HAP-1 (cell line): ENCODE data around the gene OVOL1.

Source experiments
- DNase-seq, 2 experiments: peaks; one replicate each; pipeline ENCODE4 v3.0.0-alpha.2; 2016 to 2020; ENCODE audit warnings: low spot score in 2 of 2
- H3K27me3 ChIP-seq: fragments of 250-450 bp; sonication (Bioruptor Pico); 2 replicates; pipeline ENCODE4 v1.5.1; 2020; ENCODE audit warnings: low read depth, mild to moderate bottlenecking, moderate library complexity
- H3K36me3 ChIP-seq: fragments of 250-450 bp; sonication (Bioruptor Pico); replicated peaks from 2 replicates; pipeline ENCODE4 v1.5.1; 2020; ENCODE audit warnings: mild to moderate bottlenecking
- H3K4me1 ChIP-seq: fragments of 250-450 bp; sonication (Bioruptor Pico); 2 replicates; pipeline ENCODE4 v1.5.1; 2020; ENCODE audit warnings: mild to moderate bottlenecking
- H3K4me3 ChIP-seq: fragments of 250-450 bp; sonication (Bioruptor Pico); 2 replicates; pipeline ENCODE4 v1.5.1; 2020; ENCODE audit warnings: mild to moderate bottlenecking, moderate library complexity
- H3K9me3 ChIP-seq: fragments of 250-450 bp; sonication (Bioruptor Pico); 2 replicates; pipeline ENCODE4 v1.5.1; 2020; ENCODE audit warnings: mild to moderate bottlenecking, moderate library complexity
- in situ Hi-C: fragments of 300-500 bp; cut with MboI; formaldehyde crosslinking; loops from 3 replicates; pipeline ENCODE4 v1.14.3; 2020; ENCODE audit warnings: low sequenced_read_pairs, inconsistent platforms, mixed read lengths

The OVOL1 gene

DNA sequence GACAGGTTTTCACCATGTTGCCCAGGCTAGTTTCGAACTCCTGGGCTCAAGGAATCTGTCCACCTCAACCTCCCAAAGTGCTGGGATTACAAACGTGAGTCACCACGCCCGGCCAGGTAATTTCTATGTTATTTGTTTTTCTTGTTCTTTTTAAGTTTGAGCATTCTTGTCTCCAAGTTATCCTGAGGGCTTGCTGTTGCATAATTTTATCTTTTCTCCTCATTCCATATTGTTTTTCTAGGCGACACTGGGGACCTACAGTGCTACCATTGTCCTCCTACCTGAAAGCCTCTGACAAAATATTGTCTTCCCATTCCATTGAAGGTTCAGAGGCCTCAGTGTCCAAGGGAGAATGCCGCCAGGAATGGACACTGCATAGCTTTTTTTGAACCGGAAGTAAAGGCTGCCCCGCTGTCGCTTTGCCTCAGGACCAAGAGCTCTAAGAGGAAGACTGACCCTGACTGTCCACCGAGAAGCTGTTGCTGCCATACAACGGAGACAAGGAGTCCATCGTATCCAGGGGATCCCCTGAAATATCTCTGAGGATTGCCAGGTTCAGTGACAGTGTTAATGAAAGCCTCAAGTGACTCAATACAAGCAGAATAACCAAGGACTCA lies 15.8 kb upstream of the OVOL1 start:
- H3K9me3 ChIP-seq = no peaks in the 10 kb centered on the region
- in situ Hi-C loops = no loop called here
- no peak overlapping the region for H3K4me3 ChIP-seq

GRCh38 chr11:65771589-65772112 lies 15.2 kb upstream of the OVOL1 start:
- no peaks in the 10 kb centered on the region for H3K4me1 ChIP-seq
- H3K9me3 ChIP-seq = no peaks in the 10 kb centered on the region
- no peak for DNase-seq
- no peaks in the 10 kb centered on the region; the same call in 1 of the 2 replicates for H3K36me3 ChIP-seq
- H3K27me3 ChIP-seq = no peaks in the 10 kb centered on the region
- no peak overlapping the region for H3K4me3 ChIP-seq
- in situ Hi-C loops = no loop called here

More for the DNA sequence above, 15.8 kb upstream of the OVOL1 start:
- no peak for DNase-seq
- H3K27me3 ChIP-seq = no peaks in the 10 kb centered on the region
- H3K4me1 ChIP-seq = no peaks in the 10 kb centered on the region
- no peaks in the 10 kb centered on the region for H3K36me3 ChIP-seq

GRCh38 chr11:65773784-65774411 lies 13.0 kb upstream of the OVOL1 start:
- H3K4me3 ChIP-seq = no peak overlapping the region
- no peak for DNase-seq
- no peaks in the 10 kb centered on the region for H3K4me1 ChIP-seq
- in situ Hi-C loops = no loop called here
- no peaks in the 10 kb centered on the region for H3K27me3 ChIP-seq
- H3K9me3 ChIP-seq = no peaks in the 10 kb centered on the region
- H3K36me3 ChIP-seq = peaks cover 21% of the 10 kb centered on the region

- Histone ChIP-seq H3K27me3 (no peaks in the 10 kb centered on the region), H3K4me3 (no peak overlapping the region), H3K9me3 (no peaks in the 10 kb centered on the region), H3K4me1 (no peaks in the 10 kb centered on the region), H3K36me3 (peaks cover 30% of the 10 kb centered on the region)
- no peak for DNase-seq
- in situ Hi-C loops = no loop called here
Observed at GRCh38 chr11:65774525-65775306, 12.1 kb upstream of the OVOL1 start.

GRCh38 chr11:65776196-65776595 lies 10.7 kb upstream of the OVOL1 start:
- DNase-seq = no peak
- Histone ChIP-seq H3K4me1 (no peaks in the 10 kb centered on the region), H3K36me3 (peaks cover 36% of the 10 kb centered on the region), H3K4me3 (no peak overlapping the region), H3K9me3 (no peaks in the 10 kb centered on the region), H3K27me3 (no peaks in the 10 kb centered on the region)
- in situ Hi-C loops = no loop called here

GRCh38 chr11:65776710-65777141 lies 10.1 kb upstream of the OVOL1 start:
- Histone ChIP-seq H3K9me3 (no peaks in the 10 kb centered on the region), H3K36me3 (peaks cover 36% of the 10 kb centered on the region), H3K4me1 (no peaks in the 10 kb centered on the region; the same call in 1 of the 2 replicates), H3K27me3 (no peaks in the 10 kb centered on the region), H3K4me3 (no peak overlapping the region)
- in situ Hi-C loops = no loop called here
- no peak for DNase-seq

DNA sequence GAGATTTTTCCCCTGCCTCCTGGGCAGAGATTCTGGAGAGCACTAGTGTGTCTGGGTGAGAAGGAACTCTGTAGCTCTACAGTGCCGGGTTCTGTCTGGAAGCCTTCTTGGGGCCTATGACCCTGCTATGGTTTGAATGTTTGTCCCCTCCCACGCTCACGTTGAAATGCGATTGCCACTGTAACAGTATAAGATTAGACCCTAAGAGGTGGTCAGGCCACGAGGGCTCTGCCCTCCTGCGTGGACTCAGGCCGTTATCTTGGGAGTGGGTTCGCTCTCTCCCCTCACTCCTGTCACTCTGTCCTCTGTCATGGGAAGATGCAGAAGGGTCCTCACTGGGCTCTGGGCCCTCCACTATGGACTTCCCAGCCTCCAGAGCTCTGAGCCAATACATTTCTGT lies 9.6 kb upstream of the OVOL1 start:
- no peak for DNase-seq
- H3K4me3 ChIP-seq = no peak overlapping the region
- no peaks in the 10 kb centered on the region; the same call in 1 of the 2 replicates for H3K4me1 ChIP-seq
- H3K9me3 ChIP-seq = no peaks in the 10 kb centered on the region
- H3K36me3 ChIP-seq = peaks cover 36% of the 10 kb centered on the region
- in situ Hi-C loops = no loop called here
- H3K27me3 ChIP-seq = no peaks in the 10 kb centered on the region

GRCh38 chr11:65777821-65778361 lies 9.0 kb upstream of the OVOL1 start:
- Histone ChIP-seq H3K27me3 (no peaks in the 10 kb centered on the region), H3K36me3 (peaks cover 36% of the 10 kb centered on the region), H3K9me3 (no peaks in the 10 kb centered on the region), H3K4me3 (no peak overlapping the region), H3K4me1 (no peaks in the 10 kb centered on the region; the same call in 1 of the 2 replicates)
- DNase-seq = no peak
- in situ Hi-C loops = no loop called here

DNA sequence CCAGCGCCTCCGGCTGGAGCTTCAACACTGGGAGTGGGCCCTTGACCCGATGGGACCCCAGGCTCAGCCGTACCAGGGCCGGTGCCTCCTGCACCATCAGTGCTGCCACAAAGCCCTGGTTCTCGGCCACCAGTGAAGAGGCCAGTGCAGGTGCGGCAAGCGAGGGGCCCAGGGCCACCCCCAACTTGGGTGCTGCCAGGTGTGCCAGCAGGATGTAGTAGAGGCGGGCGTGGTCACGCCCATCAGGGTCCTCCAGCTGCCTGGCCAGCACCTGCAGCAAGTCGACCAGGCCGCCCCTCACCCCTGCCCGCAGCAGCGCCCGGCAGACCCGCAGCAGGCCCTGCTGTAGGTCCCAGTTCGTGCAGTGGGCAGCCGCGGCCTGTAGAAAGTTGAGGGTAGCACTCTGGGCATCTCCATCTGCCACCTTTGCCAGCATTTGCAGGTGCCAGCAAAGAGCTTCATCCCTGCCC lies 8.4 kb upstream of the OVOL1 start:
- no peaks in the 10 kb centered on the region; the same call in 1 of the 2 replicates for H3K4me1 ChIP-seq
- no peak overlapping the region for H3K4me3 ChIP-seq
- H3K9me3 ChIP-seq = no peaks in the 10 kb centered on the region
- H3K27me3 ChIP-seq = no peaks in the 10 kb centered on the region
- H3K36me3 ChIP-seq = peaks cover 36% of the 10 kb centered on the region
- in situ Hi-C loops = no loop called here
- no peak for DNase-seq

- in situ Hi-C loops = no loop called here
- H3K9me3 ChIP-seq = no peaks in the 10 kb centered on the region
- peaks cover 36% of the 10 kb centered on the region for H3K36me3 ChIP-seq
- no peak for DNase-seq
- H3K27me3 ChIP-seq = no peaks in the 10 kb centered on the region
- no peaks in the 10 kb centered on the region; the same call in 1 of the 2 replicates for H3K4me1 ChIP-seq
- H3K4me3 ChIP-seq = peak overlapping the region; percentile 82
Observed at GRCh38 chr11:65778901-65779668, 7.8 kb upstream of the OVOL1 start.

GRCh38 chr11:65779669-65779918 lies 7.3 kb upstream of the OVOL1 start:
- H3K9me3 ChIP-seq = no peaks in the 10 kb centered on the region
- H3K4me1 ChIP-seq = no peaks in the 10 kb centered on the region; the same call in 1 of the 2 replicates
- peak overlapping the region; percentile 82 for H3K4me3 ChIP-seq
- H3K36me3 ChIP-seq = peaks cover 36% of the 10 kb centered on the region
- no peak for DNase-seq
- H3K27me3 ChIP-seq = no peaks in the 10 kb centered on the region
- in situ Hi-C loops = no loop called here

DNA sequence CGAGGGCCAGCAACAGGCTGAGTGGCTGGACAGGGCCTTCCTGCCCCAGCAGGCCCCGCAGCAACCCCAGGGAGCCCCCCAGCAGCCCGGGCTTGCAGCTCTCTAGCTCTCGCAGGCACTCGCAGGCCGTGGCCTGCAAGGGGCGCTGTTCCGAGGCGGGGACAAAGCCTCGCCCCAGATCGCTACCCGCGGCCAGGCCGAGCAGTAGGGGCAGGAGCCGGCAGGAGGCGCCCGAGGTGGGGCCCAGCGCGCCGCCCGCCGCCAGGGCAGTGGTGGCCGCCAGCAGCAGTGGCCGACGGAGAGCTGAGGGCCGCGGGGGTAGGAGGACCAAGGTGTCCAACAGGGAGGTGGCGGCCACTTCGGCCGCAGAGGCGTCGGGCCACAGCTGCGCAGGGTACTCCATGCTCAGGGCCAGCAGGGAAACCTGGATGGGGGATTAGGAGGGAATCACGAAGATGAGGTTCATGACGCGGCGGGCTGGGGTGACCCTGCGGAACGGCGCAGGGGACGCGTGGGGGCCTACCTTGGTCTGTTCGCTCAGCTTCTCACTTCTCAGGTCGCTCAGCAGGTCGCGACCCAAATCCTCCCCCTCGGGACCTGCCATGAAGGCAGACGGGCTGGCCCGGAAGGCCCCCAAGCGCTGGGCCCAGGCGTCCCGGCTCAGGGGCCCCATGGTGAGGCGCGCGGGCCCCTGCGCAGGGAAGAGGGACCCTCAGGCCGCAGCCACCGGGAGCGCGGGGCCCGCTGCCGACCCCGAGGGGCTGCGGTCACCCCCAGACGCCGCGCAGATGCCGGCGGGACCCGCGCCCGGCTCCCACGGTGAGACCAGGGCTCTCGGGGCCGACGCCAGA lies 6.7 kb upstream of the OVOL1 start:
- peaks cover 36% of the 10 kb centered on the region for H3K36me3 ChIP-seq

More for the DNA sequence above, 6.7 kb upstream of the OVOL1 start:
- Histone ChIP-seq H3K9me3 (no peaks in the 10 kb centered on the region), H3K27me3 (no peaks in the 10 kb centered on the region), H3K4me1 (no peaks in the 10 kb centered on the region; the same call in 1 of the 2 replicates), H3K4me3 (peak overlapping the region; percentile 82)
- in situ Hi-C loops = no loop called here
- peak; percentile 49 to 86 for DNase-seq
